GM15510 (cell line): Measurements from ENCODE around the gene ATP11A.

Experiments
- POLR2A ChIP-seq: IDR thresholded peaks from 3 replicates; pipeline ENCODE4 v1.6.1; 2011; ENCODE audit warnings: borderline replicate concordance; ENCODE audit not compliant: insufficient read length; ENCODE audit errors: extremely low read depth

ATP11A gene

GRCh38 chr13:112761701-112762689, 72.2 kb downstream of the ATP11A start:
- no peak for TF ChIP-seq POLR2A

GRCh38 chr13:112762690-112763080, 72.8 kb downstream of the ATP11A start:
- TF ChIP-seq POLR2A = no peak

GRCh38 chr13:112764028-112764427, 74.2 kb downstream of the ATP11A start:
- no peak for TF ChIP-seq POLR2A

- TF ChIP-seq POLR2A = no peak
Observed at GRCh38 chr13:112764864-112765561, 75.2 kb downstream of the ATP11A start.

DNA sequence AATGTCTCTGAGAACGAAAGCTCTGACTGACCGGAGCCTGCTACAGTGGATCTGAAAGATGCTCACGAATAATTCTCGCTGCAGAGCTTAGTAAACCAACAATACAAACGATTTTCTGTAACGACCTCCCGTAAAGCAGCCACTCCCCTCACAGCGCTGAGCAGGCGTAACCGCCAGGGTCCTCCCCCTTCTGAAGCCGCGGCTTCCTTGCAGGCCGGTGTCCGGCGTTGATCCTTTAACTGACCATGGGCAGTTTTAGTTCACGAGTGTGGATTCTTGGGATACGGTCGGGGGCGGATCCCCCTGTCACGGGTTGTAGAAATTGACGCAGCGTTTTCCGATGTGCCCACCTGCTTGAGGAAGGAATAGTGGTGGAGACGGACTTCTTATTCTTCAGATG, 75.9 kb downstream of the ATP11A start:
- TF ChIP-seq POLR2A = no peak

- TF ChIP-seq POLR2A = no peak
Observed at GRCh38 chr13:112766336-112766735, 76.5 kb downstream of the ATP11A start.

GRCh38 chr13:112767506-112768471, 78.0 kb downstream of the ATP11A start:
- TF ChIP-seq POLR2A = no peak

GRCh38 chr13:112768795-112769481, 79.1 kb downstream of the ATP11A start:
- no peak for TF ChIP-seq POLR2A

DNA sequence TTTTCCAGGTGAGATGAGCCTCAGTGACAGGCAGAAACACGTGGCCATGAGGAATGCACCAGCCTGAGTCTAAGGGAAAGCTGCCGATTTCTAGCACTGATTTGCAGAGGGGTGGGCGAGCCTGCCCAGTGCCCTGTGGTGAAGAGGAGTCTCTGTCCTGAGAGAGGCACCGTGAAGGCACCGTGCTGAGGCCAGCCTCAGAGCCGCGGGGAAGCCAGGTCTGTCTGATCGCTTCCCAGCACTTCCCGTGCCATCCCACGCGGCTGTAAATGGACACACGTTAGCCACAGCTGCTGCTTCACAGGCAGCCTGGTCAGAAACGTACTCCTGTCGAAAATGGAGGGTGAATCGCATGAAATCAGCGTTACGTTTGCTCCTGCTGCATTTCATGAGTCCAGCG, 79.8 kb downstream of the ATP11A start:
- TF ChIP-seq POLR2A = no peak

DNA sequence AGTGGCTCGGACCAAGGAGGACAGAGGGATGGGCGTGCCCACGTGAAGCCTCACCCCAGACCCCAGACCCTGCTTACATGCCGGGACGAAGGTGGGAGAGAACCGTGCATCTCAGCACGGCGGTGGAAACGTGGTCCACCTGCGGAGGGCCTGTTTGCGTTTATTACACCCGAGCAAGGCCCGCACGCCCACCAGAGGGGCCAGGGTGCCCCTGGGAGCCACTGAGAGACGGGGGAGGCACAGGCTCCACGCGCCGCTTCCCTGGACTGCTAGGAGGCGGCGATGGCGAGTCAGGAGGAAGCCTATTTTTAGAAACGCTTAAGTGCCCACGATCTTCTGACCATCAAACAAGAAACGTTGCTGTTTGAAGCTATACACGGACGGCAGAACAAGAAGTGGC, 80.7 kb downstream of the ATP11A start:
- TF ChIP-seq POLR2A = no peak

GRCh38 chr13:112771139-112771876, 81.5 kb downstream of the ATP11A start:
- TF ChIP-seq POLR2A = no peak

DNA sequence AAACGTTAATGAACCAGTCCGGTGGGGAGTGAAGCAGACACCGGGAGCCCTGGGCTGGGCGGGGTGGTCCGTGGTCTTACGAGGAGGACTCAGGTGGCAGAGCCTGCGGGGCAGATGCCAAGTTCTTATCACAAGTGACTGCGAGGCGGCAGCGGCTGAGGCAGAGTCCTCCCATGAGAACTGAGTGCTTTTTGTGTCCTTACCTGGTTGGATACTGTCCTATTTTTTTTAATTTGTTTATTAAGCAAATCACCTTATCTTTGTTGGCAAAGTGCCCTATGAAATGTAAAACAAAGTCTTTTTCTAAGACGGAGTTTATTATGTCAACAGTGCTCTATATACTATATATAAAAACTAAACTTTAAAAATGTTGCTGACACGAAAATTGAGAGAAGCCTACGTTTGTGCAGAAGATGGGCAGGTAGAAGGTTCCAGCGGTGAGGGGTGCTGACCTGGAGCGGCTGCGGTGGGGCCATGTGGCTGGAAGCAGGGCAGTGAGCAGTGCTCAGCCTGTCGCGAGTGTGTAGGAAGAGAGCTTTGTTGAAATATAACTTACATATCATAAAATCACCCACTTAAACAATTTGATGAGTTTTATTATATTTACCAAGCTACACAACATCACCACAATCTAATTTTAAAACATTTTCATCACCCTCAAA, 82.2 kb downstream of the ATP11A start:
- TF ChIP-seq POLR2A = no peak

DNA sequence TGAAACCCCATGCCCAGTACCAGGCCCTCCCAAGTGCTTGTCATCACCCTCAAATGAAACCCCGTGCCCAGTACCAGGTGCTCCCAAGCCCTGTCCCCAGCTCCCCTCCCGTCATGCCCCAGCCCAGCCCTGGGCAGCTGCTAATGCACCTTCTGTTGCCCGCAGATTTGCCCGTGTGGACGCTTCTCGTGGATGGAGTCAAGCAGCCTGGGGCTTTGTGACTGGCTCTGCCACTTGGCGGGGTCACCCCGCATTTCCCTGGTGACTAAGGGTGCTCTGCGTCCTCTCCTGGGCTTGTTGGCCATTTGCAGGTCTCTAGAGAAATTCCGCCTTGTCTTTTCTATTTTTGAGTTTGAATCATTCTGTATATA, 82.7 kb downstream of the ATP11A start:
- TF ChIP-seq POLR2A = no peak
